Uterus (tissue), 2 donors: ENCODE results near the gene FBN2.

Experiments used
- POLR2A ChIP-seq, 2 donors: fragments of 450-650 bp; IDR thresholded peaks; one replicate each; pipeline ENCODE4 v1.6.1; 2016; ENCODE audit warnings: antibody characterized with exemption in 2 of 2, mild to moderate bottlenecking in 1 of 2, moderate library complexity in 1 of 2
- TF ChIP-seq, protein P1 (sequence below), 4 experiments: fragments of 200-600 bp in 2 of 4; fragments of 450-650 bp in 2 of 4; sonication (generic) in 2 of 4; IDR thresholded peaks; one replicate each; pipeline ENCODE4 v1.5.1; 2016 to 2019; ENCODE audit warnings: antibody characterized with exemption in 4 of 4, mild to moderate bottlenecking in 2 of 4, moderate library complexity in 1 of 4

DNA sequence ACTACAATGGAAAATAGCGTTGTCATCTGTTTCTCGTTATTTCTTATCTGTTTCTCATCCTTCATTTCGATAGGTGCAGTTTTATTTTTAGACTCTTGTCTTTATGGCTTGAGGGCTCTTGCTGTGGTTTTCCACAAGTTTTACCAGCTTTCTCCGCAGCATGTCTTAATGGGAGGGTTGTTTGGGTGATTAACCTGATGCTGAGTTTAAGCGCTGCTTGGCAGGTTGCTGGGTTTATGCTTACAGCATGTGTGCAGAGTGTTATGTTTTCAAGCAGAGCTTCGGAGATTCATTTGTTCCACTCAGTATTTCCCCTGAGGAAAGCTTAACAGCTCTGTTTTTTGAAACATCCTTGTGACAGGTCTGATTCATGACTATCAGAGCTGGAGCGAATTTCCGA is 300.5 kb downstream of the FBN2 start:
- TF ChIP-seq POLR2A (IDR thresholded peaks at IDR 0.05): no peak
- TF ChIP-seq, protein P1, sequence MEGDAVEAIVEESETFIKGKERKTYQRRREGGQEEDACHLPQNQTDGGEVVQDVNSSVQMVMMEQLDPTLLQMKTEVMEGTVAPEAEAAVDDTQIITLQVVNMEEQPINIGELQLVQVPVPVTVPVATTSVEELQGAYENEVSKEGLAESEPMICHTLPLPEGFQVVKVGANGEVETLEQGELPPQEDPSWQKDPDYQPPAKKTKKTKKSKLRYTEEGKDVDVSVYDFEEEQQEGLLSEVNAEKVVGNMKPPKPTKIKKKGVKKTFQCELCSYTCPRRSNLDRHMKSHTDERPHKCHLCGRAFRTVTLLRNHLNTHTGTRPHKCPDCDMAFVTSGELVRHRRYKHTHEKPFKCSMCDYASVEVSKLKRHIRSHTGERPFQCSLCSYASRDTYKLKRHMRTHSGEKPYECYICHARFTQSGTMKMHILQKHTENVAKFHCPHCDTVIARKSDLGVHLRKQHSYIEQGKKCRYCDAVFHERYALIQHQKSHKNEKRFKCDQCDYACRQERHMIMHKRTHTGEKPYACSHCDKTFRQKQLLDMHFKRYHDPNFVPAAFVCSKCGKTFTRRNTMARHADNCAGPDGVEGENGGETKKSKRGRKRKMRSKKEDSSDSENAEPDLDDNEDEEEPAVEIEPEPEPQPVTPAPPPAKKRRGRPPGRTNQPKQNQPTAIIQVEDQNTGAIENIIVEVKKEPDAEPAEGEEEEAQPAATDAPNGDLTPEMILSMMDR (IDR thresholded peaks at IDR 0.05): no peak
